ENCODE data around the gene CDC42. TPM values are rescaled to one million over a fixed set of nuclear protein-coding genes. Genes with fewer than 3 reads are reported as not detected.
A peak's percentile ranks its signal among the peaks of the same experiment; 100 is the strongest.

Gene CDC42
- total and polyA plus RNA-seq, 9 of the 15 experiments (the other 6 are each of a cell fraction or from before 2014, with no cell fraction given) = 186 to 398 (median 325) TPM

GRCh38 chr1:22053861-22054770, 1.6 kb downstream of the CDC42 start (continued):
- TF ChIP-seq ZNF280A (IDR thresholded peaks at IDR 0.05; ENCODE audit: low read depth, partially characterized antibody) (no peak), SMAD1 (IDR thresholded peaks at IDR 0.05; ENCODE audit: low read depth, low read length, partially characterized antibody) (no peak), HNRNPH1 (optimal IDR thresholded peaks at IDR 0.05; ENCODE audit: low read depth, low read length) (no peak), TRIM28 (IDR thresholded peaks at IDR 0.05) (no peak), MYNN (IDR thresholded peaks at IDR 0.05) (no peak), MYNN (CRISPR knock-in tag; IDR thresholded peaks at IDR 0.05) (no peak), IRF9 (tag; IDR thresholded peaks at IDR 0.05) (no peak), CBX8 (IDR thresholded peaks at IDR 0.05; ENCODE audit: borderline replicate concordance, extremely low read depth, low read depth, low read length, poor library complexity, severe bottlenecking) (no peak), NR2C2 (CRISPR knock-in tag; IDR thresholded peaks at IDR 0.05) (no peak), NR2C2 (tag; IDR thresholded peaks at IDR 0.05) (0 out of 2 replicates have a peak, but pooled peaks have one; percentile 11), FOXJ3 (CRISPR knock-in tag; IDR thresholded peaks at IDR 0.05) (no peak), CBFA2T3 (IDR thresholded peaks at IDR 0.05) (no peak), ZNF507 (tag; conservative IDR thresholded peaks at IDR 0.05) (no peak), ETS2 (tag; IDR thresholded peaks at IDR 0.05; ENCODE audit: borderline replicate concordance, poor library complexity, severe bottlenecking) (no peak), ZNF668 (CRISPR knock-in tag; IDR thresholded peaks at IDR 0.05) (no peak), SMARCA4 (IDR thresholded peaks at IDR 0.05) (no peak), BCOR (IDR thresholded peaks at IDR 0.05) (peak; percentile 78), STAG1 (CRISPR knock-in tag; IDR thresholded peaks at IDR 0.05; ENCODE audit: borderline replicate concordance) (no peak), TCF7L2 (IDR thresholded peaks at IDR 0.05; ENCODE audit: low read depth, low read length) (no peak), ZNF174 (CRISPR knock-in tag; IDR thresholded peaks at IDR 0.05) (no peak), PTBP1 (IDR thresholded peaks at IDR 0.05; ENCODE audit: low read depth, low read length) (no peak), ZNF589 (CRISPR knock-in tag; IDR thresholded peaks at IDR 0.05; ENCODE audit: low read depth) (no peak), FOXP1 (CRISPR knock-in tag; IDR thresholded peaks at IDR 0.05) (no peak), CBX3 (IDR thresholded peaks at IDR 0.05; ENCODE audit: borderline replicate concordance in 1 of 2, low read length in 2 of 2) (no peak), TEAD1 (CRISPR knock-in tag; IDR thresholded peaks at IDR 0.05) (no peak), SMARCA5 (IDR thresholded peaks at IDR 0.05) (no peak), KAT7 (CRISPR knock-in tag; IDR thresholded peaks at IDR 0.05; ENCODE audit: borderline replicate concordance) (no peak; the same call in 1 of the 2 replicates), HDAC8 (tag; IDR thresholded peaks at IDR 0.05) (no peak)
